HepG2 (cell line): ENCODE measurements around the gene NR2F1-AS1. TPM values are rescaled to one million over a fixed set of nuclear protein-coding genes. Genes with fewer than 3 reads are reported as not detected.

Experiments
- ATAC-seq: fragments of 200-7000 bp; cut with Tn5 transposase; 3 replicates; pipeline ENCODE4 v1.9.1; 2020; ENCODE audit warnings: mild to moderate bottlenecking, moderate library complexity
- BruUV-seq: library from RNA; stranded (reverse); fragments of 400-500 nt; replicated peaks from 2 replicates; lab custom pipeline; 2021; lab: Mats Ljungman, UMichigan
- CTCF ChIA-PET: fragments of 300-600 bp; formaldehyde crosslinking; extraction: SDS; loops from one replicate; lab custom pipeline; 2021; ENCODE audit warnings: low total read pairs, inconsistent platforms, low intra/inter-chr PET ratio; lab: Yijun Ruan, JAX
- POLR2A ChIA-PET: fragments of 350-600 bp; sonication (Branson Sonifier 250); formaldehyde crosslinking; loops from one replicate; lab custom pipeline; 2020; ENCODE audit warnings: antibody characterized with exemption, inconsistent platforms; lab: Yijun Ruan, JAX
- DNase-seq: peaks from one replicate; pipeline ENCODE4 v3.0.0-alpha.2; 2015; ENCODE audit warnings: low spot score
- FAIRE-seq: peaks from 3 replicates; lab custom pipeline; 2011; peaks lifted over from hg19 to GRCh38; lab: Jason Lieb, UNC
- H2AFZ ChIP-seq: one replicate; pipeline ENCODE4 v1.6.1; 2011; ENCODE audit warnings: low read length, inconsistent platforms
- H3K27ac ChIP-seq: fragments of 300-600 bp; 3 replicates; pipeline ENCODE4 v1.8.0; 2011; ENCODE audit warnings: mixed run types, mild to moderate bottlenecking, mixed read lengths, low read length, inconsistent platforms; ENCODE audit not compliant: insufficient read depth; ENCODE audit errors: extremely low read length
- H3K27me3 ChIP-seq, 2 experiments: fragments of 200-600 bp in 1 of 2; 2 replicates in 1 of 2; 3 replicates in 1 of 2; pipeline versions ENCODE4 v1.6.0 to v1.8.0; 2011; ENCODE audit warnings: low read length in 2 of 2, mild to moderate bottlenecking in 2 of 2, moderate library complexity in 2 of 2, inconsistent platforms in 1 of 2; ENCODE audit not compliant: insufficient read depth in 2 of 2, control insufficient read depth in 1 of 2
- H3K36me3 ChIP-seq, 2 experiments: fragments of 200-600 bp in 1 of 2; replicated peaks in 1 of 2; 2 replicates in 1 of 2; 3 replicates in 1 of 2; pipeline versions ENCODE4 v1.5.1 to v1.8.0; 2011; ENCODE audit warnings: low read length in 2 of 2, inconsistent platforms in 1 of 2; ENCODE audit not compliant: insufficient read depth in 2 of 2, control insufficient read depth in 1 of 2
- H3K4me1 ChIP-seq: 2 replicates; pipeline ENCODE4 v1.5.1; 2012; ENCODE audit warnings: low read length, inconsistent platforms; ENCODE audit not compliant: insufficient read depth
- H3K4me2 ChIP-seq: 2 replicates; pipeline ENCODE4 v1.6.0; 2011; ENCODE audit warnings: low read depth, low read length, inconsistent platforms
- H3K4me3 ChIP-seq, 3 experiments: fragments of 200-600 bp in 1 of 3; sonication (generic), shearing (Covaris generic) in 1 of 3; replicated peaks in 1 of 3; 2 replicates each; pipeline ENCODE4 v1.5.1; 2011 to 2016; ENCODE audit warnings: low read length in 3 of 3, inconsistent platforms in 2 of 3, low read depth in 2 of 3, mild to moderate bottlenecking in 2 of 3, control low read depth in 1 of 3, mixed read lengths in 1 of 3; ENCODE audit not compliant: insufficient read depth in 1 of 3
- H3K79me2 ChIP-seq: one replicate; pipeline ENCODE4 v1.6.1; 2011; ENCODE audit warnings: low read length, inconsistent platforms; ENCODE audit not compliant: insufficient read depth
- H3K9ac ChIP-seq: 2 replicates; pipeline ENCODE4 v1.6.0; 2011; ENCODE audit warnings: mild to moderate bottlenecking, low read depth, low read length, inconsistent platforms; ENCODE audit not compliant: insufficient read depth
- H3K9me3 ChIP-seq: 2 replicates; pipeline ENCODE4 v1.5.1; 2012; ENCODE audit warnings: mild to moderate bottlenecking, low read length
- H4K20me1 ChIP-seq: 2 replicates; pipeline ENCODE4 v1.6.0; 2011; ENCODE audit warnings: inconsistent platforms, mild to moderate bottlenecking, low read length, moderate library complexity; ENCODE audit not compliant: insufficient read depth
- PTBP1 ChIP-seq: fragments of 200-400 bp; formaldehyde crosslinking; IDR thresholded peaks from 2 replicates; pipeline ENCODE4 v1.6.1; 2018; ENCODE audit warnings: low read length, low read depth; ENCODE audit not compliant: poor library complexity, severe bottlenecking
- TEAD3 ChIP-seq: optimal IDR thresholded peaks from 2 replicates; pipeline ENCODE3; 2016; ENCODE audit warnings: borderline replicate concordance
- ZNF281 ChIP-seq: sonication (generic); formaldehyde crosslinking; IDR thresholded peaks from 2 replicates; pipeline ENCODE4 v1.4.0; 2020; ENCODE audit warnings: missing genetic modification reagents, borderline replicate concordance
- ZNF292 ChIP-seq: sonication (generic); formaldehyde crosslinking; IDR thresholded peaks from 2 replicates; pipeline ENCODE4 v1.8.1; 2022; ENCODE audit warnings: mild to moderate bottlenecking, low read depth, missing genetic modification reagents, borderline replicate concordance
- WGBS: methylation state at CpG from one replicate; pipeline ENCODE4 v1.1.6; 2017; ENCODE audit warnings: low lambda C conversion rate; 5-methylcytosine and 5-hydroxymethylcytosine counted together
- in situ Hi-C: cut with HindIII; loops from 2 replicates; pipeline ENCODE4 v1.10.0; 2017; ENCODE audit warnings: low pct_unique_long_range_greater_than_20kb; ENCODE audit not compliant: extremely low pct_ligation_motif_present
- intact Hi-C: fragments of 100-400 bp; cut with micrococcal nuclease; formaldehyde crosslinking; loops from one replicate; pipeline ENCODE4 v1.10.0; 2022; ENCODE audit not compliant: unreplicated experiment
- polyA plus RNA-seq, 8 experiments: library from polyadenylated mRNA; depleted of rRNA in 3 of 8; stranded (reverse) in 7 of 8; unstranded in 1 of 8; fragments of >200 nt; fragmentation: Illumina TruSeq in 4 of 8; extraction: Trizol in 4 of 8; gene quantifications; 2 replicates each; pipeline versions ENCODE4 v1.2.1 to v1.2.3, GENCODE V29; 2011 to 2016; ENCODE audit warnings: low read depth in 4 of 8, missing spikeins in 1 of 8, mixed read lengths in 1 of 8; ENCODE audit not compliant: insufficient read depth in 1 of 8
- total RNA-seq, 5 experiments: library from RNA; depleted of rRNA; stranded (reverse); fragments of >200 nt; fragmentation: Illumina TruSeq; extraction: Trizol; gene quantifications; 2 replicates each; pipeline ENCODE4 v1.2.3, GENCODE V29; 2016; ENCODE audit warnings: low read depth in 1 of 5
- TF ChIP-seq, protein P1 (sequence below): sonication (generic); IDR thresholded peaks from 2 replicates; pipeline ENCODE4 v1.6.1; 2016; ENCODE audit warnings: low read depth, borderline replicate concordance
- TF ChIP-seq, protein P2 (sequence below): sonication (generic); formaldehyde crosslinking; IDR thresholded peaks from 2 replicates; pipeline ENCODE4 v1.9.0; 2021; ENCODE audit warnings: missing genetic modification reagents, borderline replicate concordance

Gene NR2F1-AS1
- total and polyA plus RNA-seq, 2 of the 13 experiments (the other 11 are each of a cell fraction or from before 2014, with no cell fraction given): 2.8 TPM

GRCh38 chr5:93599399-93600120 lies 18.5 kb upstream of the NR2F1-AS1 start:
- ChIA-PET CTCF (no interaction called here), POLR2A (interaction anchor here (2.1 kb wide), 1 partner anchor 17 kb away, joined by 6 read pairs; the partner anchor contains the start of gene NR2F1)
- Histone ChIP-seq H3K4me2 (peak overlapping the region; percentile 69), H3K9me3 (no peaks in the 10 kb centered on the region), H3K79me2 (no peaks in the 10 kb centered on the region), H3K4me1 (peaks cover 31% of the 10 kb centered on the region), H2AFZ (no peak overlapping the region), H3K27ac (no peak overlapping the region), H3K36me3 (peaks cover 0 to 1% of the 10 kb centered on the region in 2 experiments; a peak in 1 of 5 replicates), H3K27me3 (peaks cover 0 to 30% of the 10 kb centered on the region in 2 experiments; a peak in 2 of 5 replicates), H3K4me3 (peak overlapping the region in 1 of 3 experiments; percentile 42; a peak in 2 of 6 replicates), H4K20me1 (0 out of 2 replicates have a peak, but pooled peaks cover 2% of the 10 kb centered on the region), H3K9ac (no peak overlapping the region)
- BruUV-seq: no TSS peak
- intact Hi-C loops (no loop called here), in situ Hi-C loops (no loop called here)
- peak; percentile 63 for ATAC-seq
- 10% methylated on average over 13 of the region's 17 CpGs for WGBS
- no peak for DNase-seq
- TF ChIP-seq PTBP1 (no peak), ZNF292 (0 out of 2 replicates have a peak, but pooled peaks have one; percentile 33), TEAD3 (CRISPR knock-in tag) (peak; percentile 35)
- TF ChIP-seq, protein P1, sequence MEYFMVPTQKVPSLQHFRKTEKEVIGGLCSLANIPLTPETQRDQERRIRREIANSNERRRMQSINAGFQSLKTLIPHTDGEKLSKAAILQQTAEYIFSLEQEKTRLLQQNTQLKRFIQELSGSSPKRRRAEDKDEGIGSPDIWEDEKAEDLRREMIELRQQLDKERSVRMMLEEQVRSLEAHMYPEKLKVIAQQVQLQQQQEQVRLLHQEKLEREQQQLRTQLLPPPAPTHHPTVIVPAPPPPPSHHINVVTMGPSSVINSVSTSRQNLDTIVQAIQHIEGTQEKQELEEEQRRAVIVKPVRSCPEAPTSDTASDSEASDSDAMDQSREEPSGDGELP: peak; percentile 22; the same call in 1 of the 2 replicates
- no peak for FAIRE-seq

DNA sequence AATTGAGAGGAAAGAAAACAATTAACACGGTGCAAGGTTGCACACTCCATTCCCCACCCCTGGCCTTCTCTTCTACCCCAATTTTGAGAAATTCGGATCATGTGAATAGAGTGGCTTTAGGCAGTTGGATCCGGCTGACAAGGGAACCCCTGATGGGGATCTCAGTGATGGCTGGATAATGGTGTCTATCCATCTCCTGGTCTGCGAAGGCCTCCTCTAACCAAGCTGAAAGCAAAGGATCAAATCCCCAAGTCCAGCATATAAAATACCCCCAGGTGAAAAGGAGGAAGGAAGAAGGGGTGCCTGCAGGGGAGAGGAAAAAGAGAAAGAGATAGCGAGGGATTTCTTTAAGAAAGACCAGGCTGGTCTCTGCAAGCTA lies 18.0 kb upstream of the NR2F1-AS1 start:
- Histone ChIP-seq H3K4me1 (peaks cover 31% of the 10 kb centered on the region), H3K4me2 (peak overlapping the region; percentile 69), H3K36me3 (peaks cover under 1 to 1% of the 10 kb centered on the region in 2 experiments; a peak in 3 of 5 replicates), H3K9me3 (no peaks in the 10 kb centered on the region), H2AFZ (no peak overlapping the region), H3K79me2 (no peaks in the 10 kb centered on the region), H3K27me3 (peaks cover 0 to 25% of the 10 kb centered on the region in 2 experiments; a peak in 2 of 5 replicates), H3K27ac (no peak overlapping the region), H4K20me1 (0 out of 2 replicates have a peak, but pooled peaks cover 2% of the 10 kb centered on the region), H3K4me3 (peak overlapping the region in 1 of 3 experiments; percentile 42; a peak in 1 of 6 replicates), H3K9ac (no peak overlapping the region)
- DNase-seq (no peak), ATAC-seq (no peak), FAIRE-seq (no peak)
- in situ Hi-C loops (no loop called here), intact Hi-C loops (no loop called here)
- CTCF ChIA-PET: no interaction called here
- POLR2A ChIA-PET: interaction anchor here (2.1 kb wide), 1 partner anchor 16 kb away, joined by 6 read pairs; the partner anchor contains the start of gene NR2F1
- WGBS: 57% methylated on average over 5 of the region's 5 CpGs
- BruUV-seq: no TSS peak
- TF ChIP-seq, protein P2, sequence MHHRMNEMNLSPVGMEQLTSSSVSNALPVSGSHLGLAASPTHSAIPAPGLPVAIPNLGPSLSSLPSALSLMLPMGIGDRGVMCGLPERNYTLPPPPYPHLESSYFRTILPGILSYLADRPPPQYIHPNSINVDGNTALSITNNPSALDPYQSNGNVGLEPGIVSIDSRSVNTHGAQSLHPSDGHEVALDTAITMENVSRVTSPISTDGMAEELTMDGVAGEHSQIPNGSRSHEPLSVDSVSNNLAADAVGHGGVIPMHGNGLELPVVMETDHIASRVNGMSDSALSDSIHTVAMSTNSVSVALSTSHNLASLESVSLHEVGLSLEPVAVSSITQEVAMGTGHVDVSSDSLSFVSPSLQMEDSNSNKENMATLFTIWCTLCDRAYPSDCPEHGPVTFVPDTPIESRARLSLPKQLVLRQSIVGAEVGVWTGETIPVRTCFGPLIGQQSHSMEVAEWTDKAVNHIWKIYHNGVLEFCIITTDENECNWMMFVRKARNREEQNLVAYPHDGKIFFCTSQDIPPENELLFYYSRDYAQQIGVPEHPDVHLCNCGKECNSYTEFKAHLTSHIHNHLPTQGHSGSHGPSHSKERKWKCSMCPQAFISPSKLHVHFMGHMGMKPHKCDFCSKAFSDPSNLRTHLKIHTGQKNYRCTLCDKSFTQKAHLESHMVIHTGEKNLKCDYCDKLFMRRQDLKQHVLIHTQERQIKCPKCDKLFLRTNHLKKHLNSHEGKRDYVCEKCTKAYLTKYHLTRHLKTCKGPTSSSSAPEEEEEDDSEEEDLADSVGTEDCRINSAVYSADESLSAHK (CRISPR knock-in tag): no peak
- TF ChIP-seq ZNF281 (CRISPR knock-in tag): no peak
